Measurements from ENCODE around the gene TEAD3. TPM values are rescaled to one million over a fixed set of nuclear protein-coding genes. Genes with fewer than 3 reads are reported as not detected.

Gene TEAD3
- total RNA-seq, 1 donor from 2014 or later, result 57.1 TPM

GRCh38 chr6:35498422-35499067 is 1.7 kb upstream of the TEAD3 start:
- DNase-seq (ENCODE audit: low spot score), result no peak
- no peaks in the 10 kb centered on the region for H3K36me3 Mint-ChIP-seq (ENCODE audit: low read depth)
- H3K4me3 Mint-ChIP-seq (ENCODE audit: unreplicated experiment), result peak overlapping the region; percentile 79
- H3K27ac Mint-ChIP-seq (ENCODE audit: unreplicated experiment), result peak overlapping the region; percentile 22
- TF ChIP-seq CTCF (IDR thresholded peaks at IDR 0.05), result no peak
- H3K4me1 Mint-ChIP-seq (ENCODE audit: low read depth), result peaks cover 48% of the 10 kb centered on the region
- H3K27me3 Mint-ChIP-seq (ENCODE audit: low read depth), result no peaks in the 10 kb centered on the region
- H3K9me3 Mint-ChIP-seq (ENCODE audit: low read depth), result no peaks in the 10 kb centered on the region

- H3K4me3 Mint-ChIP-seq (ENCODE audit: unreplicated experiment), result peak overlapping the region; percentile 79
- H3K4me1 Mint-ChIP-seq (ENCODE audit: low read depth), result peaks cover 56% of the 10 kb centered on the region
- no peaks in the 10 kb centered on the region for H3K9me3 Mint-ChIP-seq (ENCODE audit: low read depth)
- peak overlapping the region; percentile 83 for H3K27ac Mint-ChIP-seq (ENCODE audit: unreplicated experiment)
- peak; percentile 93 for DNase-seq (ENCODE audit: low spot score)
- no peaks in the 10 kb centered on the region for H3K36me3 Mint-ChIP-seq (ENCODE audit: low read depth)
- TF ChIP-seq CTCF (IDR thresholded peaks at IDR 0.05), result peak; percentile 53
- no peaks in the 10 kb centered on the region for H3K27me3 Mint-ChIP-seq (ENCODE audit: low read depth)
Observed at GRCh38 chr6:35497571-35498421, 917 bp upstream of the TEAD3 start.

GRCh38 chr6:35496036-35496840 is 641 bp downstream of the TEAD3 start:
- DNase-seq (ENCODE audit: low spot score), result peak; percentile 67
- H3K36me3 Mint-ChIP-seq (ENCODE audit: low read depth), result no peaks in the 10 kb centered on the region
- no peak for TF ChIP-seq CTCF (IDR thresholded peaks at IDR 0.05)
- H3K4me1 Mint-ChIP-seq (ENCODE audit: low read depth), result peaks cover 70% of the 10 kb centered on the region
- peak overlapping the region; percentile 85 for H3K27ac Mint-ChIP-seq (ENCODE audit: unreplicated experiment)
- no peaks in the 10 kb centered on the region for H3K9me3 Mint-ChIP-seq (ENCODE audit: low read depth)
- H3K27me3 Mint-ChIP-seq (ENCODE audit: low read depth), result no peaks in the 10 kb centered on the region
- peak overlapping the region; percentile 85 for H3K4me3 Mint-ChIP-seq (ENCODE audit: unreplicated experiment)

- Mint-ChIP-seq H3K9me3 (ENCODE audit: low read depth) (no peaks in the 10 kb centered on the region), H3K4me1 (ENCODE audit: low read depth) (peaks cover 71% of the 10 kb centered on the region)
Observed at GRCh38 chr6:35495258-35496035, 1.4 kb downstream of the TEAD3 start.

More at GRCh38 chr6:35495258-35496035, 1.4 kb downstream of the TEAD3 start:
- no peak for TF ChIP-seq CTCF (IDR thresholded peaks at IDR 0.05)
- no peaks in the 10 kb centered on the region for H3K27me3 Mint-ChIP-seq (ENCODE audit: low read depth)
- no peaks in the 10 kb centered on the region for H3K36me3 Mint-ChIP-seq (ENCODE audit: low read depth)
- H3K4me3 Mint-ChIP-seq (ENCODE audit: unreplicated experiment), result peak overlapping the region; percentile 85
- DNase-seq (ENCODE audit: low spot score), result peak; percentile 60
- peak overlapping the region; percentile 85 for H3K27ac Mint-ChIP-seq (ENCODE audit: unreplicated experiment)

All from chondrocyte (in vitro differentiated cells).